Liver (tissue), 9 donors: ENCODE results near the gene MERTK. TPM values are rescaled to one million over a fixed set of nuclear protein-coding genes. Genes with fewer than 3 reads are reported as not detected.

Source experiments
- DNase-seq: peaks from one replicate; pipeline ENCODE4 v3.0.0-alpha.2; 2017; ENCODE audit warnings: low spot score
- H3K27ac ChIP-seq, 2 donors: one replicate each; pipeline ENCODE4 v1.7.0; 2013; ENCODE audit warnings: inconsistent platforms in 2 of 2, low read length in 2 of 2, control low read depth in 1 of 2, low read depth in 1 of 2, mild to moderate bottlenecking in 1 of 2
- H3K27me3 ChIP-seq, 4 donors: one replicate each; pipeline versions ENCODE4 v1.6.1 to v1.7.0; 2013; ENCODE audit warnings: low read length in 3 of 4, inconsistent platforms in 1 of 4, mild to moderate bottlenecking in 1 of 4, moderate library complexity in 1 of 4; ENCODE audit not compliant: control insufficient read depth in 4 of 4, insufficient read depth in 4 of 4
- H3K36me3 ChIP-seq, 4 donors: one replicate each; pipeline versions ENCODE4 v1.6.1 to v1.7.0; 2013; ENCODE audit warnings: low read length in 3 of 4, mild to moderate bottlenecking in 3 of 4, low read depth in 1 of 4, moderate library complexity in 1 of 4; ENCODE audit not compliant: control insufficient read depth in 4 of 4, insufficient read depth in 3 of 4
- H3K4me1 ChIP-seq, 4 donors: one replicate each; pipeline versions ENCODE4 v1.6.1 to v1.7.0; 2013; ENCODE audit warnings: low read length in 3 of 4, mild to moderate bottlenecking in 3 of 4, moderate library complexity in 1 of 4; ENCODE audit not compliant: control insufficient read depth in 4 of 4, insufficient read depth in 4 of 4
- H3K4me3 ChIP-seq, 3 donors: one replicate each; pipeline versions ENCODE4 v1.6.1 to v1.7.0; 2013; ENCODE audit warnings: low read length in 3 of 3, control low read depth in 1 of 3, low read depth in 1 of 3, mild to moderate bottlenecking in 1 of 3
- H3K9ac ChIP-seq, 2 donors: one replicate each; pipeline ENCODE4 v1.7.0; 2013; ENCODE audit warnings: low read length in 2 of 2, mild to moderate bottlenecking in 2 of 2, moderate library complexity in 2 of 2, control low read depth in 1 of 2, low read depth in 1 of 2
- H3K9me3 ChIP-seq, 4 donors: one replicate each; pipeline versions ENCODE4 v1.6.1 to v1.7.0; 2013; ENCODE audit warnings: low read length in 3 of 4; ENCODE audit not compliant: control insufficient read depth in 4 of 4
- EGR1 ChIP-seq, 2 donors: IDR thresholded peaks; 2 replicates each; pipeline ENCODE4 v1.6.1; 2016 to 2018; ENCODE audit warnings: antibody characterized with exemption in 2 of 2, low read depth in 2 of 2
- FOXA1 ChIP-seq: IDR thresholded peaks from 2 replicates; pipeline ENCODE4 v1.6.1; 2016; ENCODE audit warnings: antibody characterized with exemption
- FOXA2 ChIP-seq: IDR thresholded peaks from 2 replicates; pipeline ENCODE4 v1.6.1; 2016; ENCODE audit warnings: antibody characterized with exemption
- GABPA ChIP-seq, 2 donors: IDR thresholded peaks in 1 of 2; conservative IDR thresholded peaks in 1 of 2; 2 replicates each; pipeline ENCODE4 v1.6.1; 2016; ENCODE audit warnings: antibody characterized with exemption in 2 of 2, mild to moderate bottlenecking in 1 of 2, moderate library complexity in 1 of 2
- HNF4A ChIP-seq, 2 donors: conservative IDR thresholded peaks; 2 replicates each; pipeline ENCODE4 v1.6.1; 2016; ENCODE audit warnings: antibody characterized with exemption in 2 of 2, mild to moderate bottlenecking in 2 of 2
- HNF4G ChIP-seq: IDR thresholded peaks from 2 replicates; pipeline ENCODE4 v1.6.1; 2016; ENCODE audit warnings: antibody characterized with exemption
- JUND ChIP-seq, 2 donors: IDR thresholded peaks; 2 replicates each; pipeline ENCODE4 v1.6.1; 2016; ENCODE audit warnings: antibody characterized with exemption in 2 of 2
- NR2F2 ChIP-seq: IDR thresholded peaks from 2 replicates; pipeline ENCODE4 v1.6.1; 2016; ENCODE audit warnings: antibody characterized with exemption
- RAD21 ChIP-seq, 2 donors: IDR thresholded peaks; 2 replicates each; pipeline ENCODE4 v1.6.1; 2016; ENCODE audit warnings: antibody characterized with exemption in 2 of 2, mild to moderate bottlenecking in 2 of 2
- REST ChIP-seq: IDR thresholded peaks from 2 replicates; pipeline ENCODE4 v1.6.1; 2016; ENCODE audit warnings: antibody characterized with exemption, mild to moderate bottlenecking
- RXRA ChIP-seq, 2 donors: IDR thresholded peaks; 2 replicates each; pipeline ENCODE4 v1.6.1; 2017 to 2018; ENCODE audit warnings: antibody characterized with exemption in 2 of 2, mild to moderate bottlenecking in 1 of 2
- SP1 ChIP-seq: IDR thresholded peaks from 2 replicates; pipeline ENCODE4 v1.6.1; 2018; ENCODE audit warnings: antibody characterized with exemption, mild to moderate bottlenecking
- TAF1 ChIP-seq: conservative IDR thresholded peaks from 2 replicates; pipeline ENCODE4 v1.6.1; 2016; ENCODE audit warnings: antibody characterized with exemption, mild to moderate bottlenecking
- YY1 ChIP-seq: IDR thresholded peaks from 2 replicates; pipeline ENCODE4 v1.6.1; 2016; ENCODE audit warnings: antibody characterized with exemption, mild to moderate bottlenecking
- WGBS: extraction: QIAGEN DNeasy Blood & Tissue Kit; methylation state at CpG from one replicate; pipeline ENCODE4 v1.1.7; 2013; 5-methylcytosine and 5-hydroxymethylcytosine counted together
- polyA plus RNA-seq, 2 donors: library from polyadenylated mRNA; stranded (reverse) in 1 of 2; unstranded in 1 of 2; fragments of 200-250 nt in 1 of 2; fragments of >200 nt in 1 of 2; fragmentation: Nextera tagmentation in 1 of 2; extraction: Ambion mirVana in 1 of 2; gene quantifications; one replicate each; pipeline versions ENCODE4 v1.2.1 to v1.2.3, GENCODE V29; 2013 to 2015
- total RNA-seq, 2 donors: library from RNA; depleted of rRNA; stranded (reverse); fragments of >200 nt; gene quantifications; one replicate each; pipeline ENCODE4 v1.2.3, GENCODE V29; 2014
- TF ChIP-seq, protein P1 (sequence below): fragments of 150-350 bp; IDR thresholded peaks from 2 replicates; pipeline ENCODE4 v1.5.1; 2017; ENCODE audit warnings: improper control_type of control experiment, low read depth, low read length; ENCODE audit not compliant: missing input control
- TF ChIP-seq, protein P2 (sequence below): IDR thresholded peaks from 2 replicates; pipeline ENCODE4 v1.6.1; 2016; ENCODE audit warnings: antibody characterized with exemption
- TF ChIP-seq, protein P3 (sequence below): IDR thresholded peaks from 2 replicates; pipeline ENCODE4 v1.6.1; 2016; ENCODE audit warnings: antibody characterized with exemption
- TF ChIP-seq, protein P4 (sequence below): IDR thresholded peaks from 2 replicates; pipeline ENCODE4 v1.6.1; 2016; ENCODE audit warnings: antibody characterized with exemption
- donor health status: healthy.
- donor health status: healthy.
- donor health status: healthy.
- donor health status: healthy.
- donor health status: healthy.

Gene MERTK
- total and polyA plus RNA-seq, 4 donors, result 6.3 to 34.1 (median 8.2) TPM

DNA sequence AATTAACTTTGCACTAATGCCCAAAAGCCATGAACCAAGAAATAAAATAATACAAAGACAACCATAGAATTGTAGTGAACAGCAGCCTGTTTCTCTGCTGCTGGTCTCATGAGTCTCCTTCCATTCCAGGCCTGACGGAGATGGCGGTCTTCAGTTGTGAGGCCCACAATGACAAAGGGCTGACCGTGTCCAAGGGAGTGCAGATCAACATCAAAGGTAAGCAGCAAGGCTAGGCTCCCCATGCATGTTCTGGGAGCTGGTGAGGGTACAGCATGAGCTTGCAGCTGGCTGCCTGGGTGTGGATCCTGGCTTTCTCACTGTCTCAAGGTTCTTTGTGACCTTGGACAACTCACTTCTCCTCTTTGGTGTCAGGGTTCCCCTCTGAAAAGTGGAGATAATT is 66.7 kb downstream of the MERTK start:
- no peaks in the 10 kb centered on the region for H3K9me3 ChIP-seq
- DNase-seq, result no peak
- no peaks in the 10 kb centered on the region for H3K27me3 ChIP-seq
- WGBS, result 96% methylated on average over 3 of the region's 3 CpGs
- no peak overlapping the region for H3K27ac ChIP-seq
- no peak overlapping the region for H3K4me3 ChIP-seq
- H3K9ac ChIP-seq, result no peak overlapping the region
- TF ChIP-seq EGR1 (IDR thresholded peaks at IDR 0.05; ENCODE audit: low read depth in 2 of 2), result no peak
- TF ChIP-seq, protein P1, sequence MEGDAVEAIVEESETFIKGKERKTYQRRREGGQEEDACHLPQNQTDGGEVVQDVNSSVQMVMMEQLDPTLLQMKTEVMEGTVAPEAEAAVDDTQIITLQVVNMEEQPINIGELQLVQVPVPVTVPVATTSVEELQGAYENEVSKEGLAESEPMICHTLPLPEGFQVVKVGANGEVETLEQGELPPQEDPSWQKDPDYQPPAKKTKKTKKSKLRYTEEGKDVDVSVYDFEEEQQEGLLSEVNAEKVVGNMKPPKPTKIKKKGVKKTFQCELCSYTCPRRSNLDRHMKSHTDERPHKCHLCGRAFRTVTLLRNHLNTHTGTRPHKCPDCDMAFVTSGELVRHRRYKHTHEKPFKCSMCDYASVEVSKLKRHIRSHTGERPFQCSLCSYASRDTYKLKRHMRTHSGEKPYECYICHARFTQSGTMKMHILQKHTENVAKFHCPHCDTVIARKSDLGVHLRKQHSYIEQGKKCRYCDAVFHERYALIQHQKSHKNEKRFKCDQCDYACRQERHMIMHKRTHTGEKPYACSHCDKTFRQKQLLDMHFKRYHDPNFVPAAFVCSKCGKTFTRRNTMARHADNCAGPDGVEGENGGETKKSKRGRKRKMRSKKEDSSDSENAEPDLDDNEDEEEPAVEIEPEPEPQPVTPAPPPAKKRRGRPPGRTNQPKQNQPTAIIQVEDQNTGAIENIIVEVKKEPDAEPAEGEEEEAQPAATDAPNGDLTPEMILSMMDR, result no peak
- TF ChIP-seq GABPA (IDR thresholded peaks at IDR 0.05 in 1 of 2, conservative IDR thresholded peaks at IDR 0.05 in 1 of 2), result no peak
- TF ChIP-seq JUND (IDR thresholded peaks at IDR 0.05), result no peak
- no peak for TF ChIP-seq FOXA2
- TF ChIP-seq TAF1, result no peak
- TF ChIP-seq RXRA (IDR thresholded peaks at IDR 0.05), result no peak
- TF ChIP-seq YY1, result no peak
- TF ChIP-seq, protein P2, sequence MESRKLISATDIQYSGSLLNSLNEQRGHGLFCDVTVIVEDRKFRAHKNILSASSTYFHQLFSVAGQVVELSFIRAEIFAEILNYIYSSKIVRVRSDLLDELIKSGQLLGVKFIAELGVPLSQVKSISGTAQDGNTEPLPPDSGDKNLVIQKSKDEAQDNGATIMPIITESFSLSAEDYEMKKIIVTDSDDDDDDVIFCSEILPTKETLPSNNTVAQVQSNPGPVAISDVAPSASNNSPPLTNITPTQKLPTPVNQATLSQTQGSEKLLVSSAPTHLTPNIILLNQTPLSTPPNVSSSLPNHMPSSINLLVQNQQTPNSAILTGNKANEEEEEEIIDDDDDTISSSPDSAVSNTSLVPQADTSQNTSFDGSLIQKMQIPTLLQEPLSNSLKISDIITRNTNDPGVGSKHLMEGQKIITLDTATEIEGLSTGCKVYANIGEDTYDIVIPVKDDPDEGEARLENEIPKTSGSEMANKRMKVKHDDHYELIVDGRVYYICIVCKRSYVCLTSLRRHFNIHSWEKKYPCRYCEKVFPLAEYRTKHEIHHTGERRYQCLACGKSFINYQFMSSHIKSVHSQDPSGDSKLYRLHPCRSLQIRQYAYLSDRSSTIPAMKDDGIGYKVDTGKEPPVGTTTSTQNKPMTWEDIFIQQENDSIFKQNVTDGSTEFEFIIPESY, result no peak
- no peak for TF ChIP-seq NR2F2
- TF ChIP-seq HNF4G, result no peak
- TF ChIP-seq, protein P3, sequence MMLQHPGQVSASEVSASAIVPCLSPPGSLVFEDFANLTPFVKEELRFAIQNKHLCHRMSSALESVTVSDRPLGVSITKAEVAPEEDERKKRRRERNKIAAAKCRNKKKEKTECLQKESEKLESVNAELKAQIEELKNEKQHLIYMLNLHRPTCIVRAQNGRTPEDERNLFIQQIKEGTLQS, result no peak
- TF ChIP-seq, protein P4, sequence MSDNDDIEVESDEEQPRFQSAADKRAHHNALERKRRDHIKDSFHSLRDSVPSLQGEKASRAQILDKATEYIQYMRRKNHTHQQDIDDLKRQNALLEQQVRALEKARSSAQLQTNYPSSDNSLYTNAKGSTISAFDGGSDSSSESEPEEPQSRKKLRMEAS, result no peak
- TF ChIP-seq SP1, result no peak
- no peak for TF ChIP-seq RAD21 (IDR thresholded peaks at IDR 0.05)
- TF ChIP-seq REST, result no peak
- no peak for TF ChIP-seq FOXA1
- no peak for TF ChIP-seq HNF4A (conservative IDR thresholded peaks at IDR 0.05)
- H3K36me3 ChIP-seq, result peaks cover 5 to 19% (median 17%) of the 10 kb centered on the region in 4 donors
- no peaks in the 10 kb centered on the region for H3K4me1 ChIP-seq
